B cell (primary cell): ENCODE data around the gene VWA3B. TPM values are rescaled to one million over a fixed set of nuclear protein-coding genes. Genes with fewer than 3 reads are reported as not detected.
A peak's percentile ranks its signal among the peaks of the same experiment; 100 is the strongest.

ENCODE experiments used
- ATAC-seq: fragments of 200-7000 bp; cut with Tn5 transposase; one replicate; pipeline ENCODE4 v1.10.0; 2021; ENCODE audit warnings: low read depth, mild to moderate bottlenecking, moderate number of reproducible peaks, moderate library complexity
- CTCF ChIA-PET: fragments of 350-600 bp; sonication (Branson Sonifier 250); formaldehyde crosslinking; loops from one replicate; lab custom pipeline; 2021; ENCODE audit warnings: antibody characterized with exemption, inconsistent platforms; lab: Charles Lee
- POLR2A ChIA-PET: fragments of 350-600 bp; sonication (Branson Sonifier 250); formaldehyde crosslinking; loops from one replicate; lab custom pipeline; 2021; ENCODE audit warnings: antibody characterized with exemption; lab: Charles Lee
- DNase-seq: peaks from one replicate; pipeline ENCODE4 v3.0.0; 2013
- H2AFZ ChIP-seq: 2 replicates; pipeline ENCODE4 v1.6.1; 2012; ENCODE audit warnings: mild to moderate bottlenecking, low read depth, low read length; ENCODE audit not compliant: insufficient read depth, poor library complexity, severe bottlenecking
- H3K27ac ChIP-seq, 2 donors: 1 replicate in 1 of 2; 2 replicates in 1 of 2; pipeline ENCODE4 v1.5.1; 2012 to 2013; ENCODE audit warnings: low read length in 2 of 2, mild to moderate bottlenecking in 2 of 2, moderate library complexity in 1 of 2
- H3K27me3 ChIP-seq, 4 experiments: fragments of 200-600 bp in 1 of 4; sonication (generic) in 1 of 4; replicated peaks in 1 of 4; 1 replicate in 2 of 4; 2 replicates in 2 of 4; pipeline versions ENCODE4 v1.6.1 to v1.7.0; 2013 to 2016; ENCODE audit warnings: low read length in 3 of 4, mild to moderate bottlenecking in 2 of 4, mixed read lengths in 1 of 4, moderate library complexity in 1 of 4; ENCODE audit not compliant: insufficient read depth in 4 of 4, control insufficient read depth in 3 of 4; ENCODE audit errors: control extremely low read depth in 1 of 4
- H3K36me3 ChIP-seq, 2 experiments: replicated peaks in 1 of 2; 1 replicate in 1 of 2; 2 replicates in 1 of 2; pipeline versions ENCODE4 v1.6.1 to v1.7.1; 2013; ENCODE audit warnings: low read length in 1 of 2; ENCODE audit not compliant: insufficient read depth in 2 of 2, control insufficient read depth in 1 of 2; ENCODE audit errors: control extremely low read depth in 1 of 2, extremely low read depth in 1 of 2
- H3K4me1 ChIP-seq, 2 donors: fragments of 200-600 bp in 1 of 2; sonication (generic) in 1 of 2; 1 replicate in 1 of 2; 2 replicates in 1 of 2; pipeline versions ENCODE4 v1.5.1 to v1.6.1; 2013 to 2017; ENCODE audit warnings: low read length in 2 of 2; ENCODE audit not compliant: control insufficient read depth in 2 of 2, insufficient read depth in 2 of 2
- H3K4me2 ChIP-seq: replicated peaks from 2 replicates; pipeline ENCODE3; 2012; ENCODE audit warnings: mild to moderate bottlenecking, low read depth, low read length; ENCODE audit not compliant: poor library complexity, severe bottlenecking
- H3K4me3 ChIP-seq, 5 experiments: fragments of 200-600 bp in 1 of 5; sonication (generic) in 1 of 5; 1 replicate in 3 of 5; 2 replicates in 2 of 5; pipeline versions ENCODE4 v1.5.1 to v1.7.0; 2011 to 2016; ENCODE audit warnings: low read length in 4 of 5, mild to moderate bottlenecking in 4 of 5, low read depth in 2 of 5, control low read depth in 1 of 5, moderate library complexity in 1 of 5; ENCODE audit not compliant: insufficient read depth in 1 of 5; ENCODE audit errors: control extremely low read depth in 1 of 5, extremely low read depth in 1 of 5
- H3K79me2 ChIP-seq: fragments of 200-600 bp; sonication (generic); one replicate; pipeline ENCODE4 v1.6.0; 2016; ENCODE audit warnings: low read length; ENCODE audit not compliant: control insufficient read depth, insufficient read depth
- H3K9ac ChIP-seq: fragments of 200-600 bp; sonication (generic); 2 replicates; pipeline ENCODE4 v1.6.1; 2017; ENCODE audit warnings: mild to moderate bottlenecking, low read length, moderate library complexity
- H3K9me3 ChIP-seq, 3 donors: one replicate each; pipeline versions ENCODE4 v1.6.1 to v1.7.1; 2013; ENCODE audit warnings: low read length in 2 of 3; ENCODE audit not compliant: control insufficient read depth in 2 of 3, insufficient read depth in 1 of 3; ENCODE audit errors: control extremely low read depth in 1 of 3
- H4K20me1 ChIP-seq: 2 replicates; pipeline ENCODE4 v1.6.0; 2012; ENCODE audit warnings: mild to moderate bottlenecking, low read length; ENCODE audit not compliant: insufficient read depth, control insufficient read depth, poor library complexity, severe bottlenecking
- H3K27ac Mint-ChIP-seq: one replicate; pipeline ENCODE4 v1.8.0; 2021; ENCODE audit warnings: mixed read lengths
- H3K27me3 Mint-ChIP-seq: one replicate; pipeline ENCODE4 v1.8.0; 2021; ENCODE audit warnings: mixed read lengths
- H3K4me1 Mint-ChIP-seq: one replicate; pipeline ENCODE4 v1.8.0; 2021; ENCODE audit warnings: mixed read lengths
- H3K4me3 Mint-ChIP-seq: one replicate; pipeline ENCODE4 v1.8.0; 2021; ENCODE audit warnings: mixed read lengths
- H3K9me3 Mint-ChIP-seq: one replicate; pipeline ENCODE4 v1.8.0; 2022; ENCODE audit warnings: mixed read lengths; ENCODE audit not compliant: insufficient read depth
- EZH2 ChIP-seq: IDR thresholded peaks from 2 replicates; pipeline ENCODE4 v1.6.1; 2012; ENCODE audit warnings: borderline replicate concordance, low read depth, mild to moderate bottlenecking, moderate library complexity, low read length; ENCODE audit not compliant: insufficient read depth, poor library complexity, severe bottlenecking
- whole genome bisulfite sequencing: methylation state at CpG from one replicate; pipeline ENCODE4 v1.1.5; 2013; ENCODE audit warnings: missing lambda C conversion rate; ENCODE audit not compliant: insufficient coverage; 5-methylcytosine and 5-hydroxymethylcytosine counted together
- intact Hi-C: fragments of 100-400 bp; cut with micrococcal nuclease; formaldehyde crosslinking; loops from one replicate; pipeline ENCODE4 v1.10.0; 2022
- polyA plus RNA-seq: library from polyadenylated mRNA; depleted of rRNA; stranded (reverse); fragments of >200 nt; gene quantifications from 2 replicates; pipeline ENCODE4 v1.2.3, GENCODE V29; 2012
- total RNA-seq, 2 donors: library from RNA; stranded (reverse); fragments of 120-200 nt in 1 of 2; gene quantifications; 1 replicate in 1 of 2; 2 replicates in 1 of 2; pipeline versions ENCODE4 v1.2.3 to v1.2.4, GENCODE V29; 2013 to 2022
- TF ChIP-seq, protein P1 (sequence below): fragments of 200-600 bp; IDR thresholded peaks from one replicate; pipeline ENCODE4 v1.8.0; 2022; ENCODE audit warnings: antibody characterized with exemption, mild to moderate bottlenecking

The VWA3B gene
- total and polyA plus RNA-seq, 2 donors (not counting 1 experiment from before 2014, with no cell fraction given) = not detected

DNA sequence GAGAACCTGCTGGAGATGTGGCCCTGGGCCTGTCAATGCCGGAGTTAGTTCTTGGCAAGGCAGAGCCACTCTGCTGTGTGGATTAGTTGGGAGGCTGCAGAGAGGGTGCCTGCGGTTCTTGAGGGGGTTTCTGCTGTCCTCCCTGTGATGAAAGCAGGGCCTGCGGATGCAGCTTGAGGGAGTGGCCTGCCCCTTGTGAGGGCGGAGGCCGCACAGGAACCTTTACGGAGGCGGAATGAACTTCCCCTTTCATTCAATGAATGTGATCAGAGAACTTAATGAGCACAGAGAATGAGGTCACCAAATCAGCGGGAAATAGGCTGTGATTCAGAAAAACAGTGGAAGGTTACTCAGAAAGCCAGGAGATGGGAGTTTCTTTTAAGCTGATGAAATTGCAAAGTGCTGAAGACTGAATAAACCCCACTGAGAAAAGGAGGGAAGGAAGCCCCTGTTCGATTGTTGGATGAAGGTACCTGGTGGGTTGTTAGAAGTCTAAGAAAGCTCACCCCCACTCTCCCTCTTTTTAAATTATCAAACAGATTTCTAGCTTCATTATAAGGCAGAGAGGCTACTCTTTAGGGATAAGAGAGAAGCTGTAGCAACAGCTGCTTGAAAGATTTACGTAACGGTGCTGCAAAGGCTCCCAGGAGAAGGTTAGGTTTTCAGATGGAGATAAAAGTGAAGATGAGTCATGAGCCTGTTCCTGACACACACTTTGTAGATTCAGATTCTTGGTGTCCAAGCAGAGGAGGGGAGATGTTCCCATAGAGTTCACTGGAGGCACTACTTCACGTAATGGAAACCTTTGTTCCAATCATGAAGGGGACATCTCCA is 47.4 kb downstream of the VWA3B start:
- Histone ChIP-seq H4K20me1 (no peaks in the 10 kb centered on the region), H3K4me2 (peak overlapping the region; percentile 31), H3K4me1 (peaks cover 16 to 21% of the 10 kb centered on the region in 2 donors), H3K79me2 (no peaks in the 10 kb centered on the region), H3K36me3 (no peaks in the 10 kb centered on the region), H2AFZ (no peak overlapping the region), H3K9me3 (no peaks in the 10 kb centered on the region), H3K9ac (no peak overlapping the region), H3K27me3 (no peaks in the 10 kb centered on the region), H3K4me3 (no peak overlapping the region), H3K27ac (peak overlapping the region in 1 of 2 donors; percentile 31)
- H3K9me3 Mint-ChIP-seq = no peaks in the 10 kb centered on the region
- TF ChIP-seq, protein P1, sequence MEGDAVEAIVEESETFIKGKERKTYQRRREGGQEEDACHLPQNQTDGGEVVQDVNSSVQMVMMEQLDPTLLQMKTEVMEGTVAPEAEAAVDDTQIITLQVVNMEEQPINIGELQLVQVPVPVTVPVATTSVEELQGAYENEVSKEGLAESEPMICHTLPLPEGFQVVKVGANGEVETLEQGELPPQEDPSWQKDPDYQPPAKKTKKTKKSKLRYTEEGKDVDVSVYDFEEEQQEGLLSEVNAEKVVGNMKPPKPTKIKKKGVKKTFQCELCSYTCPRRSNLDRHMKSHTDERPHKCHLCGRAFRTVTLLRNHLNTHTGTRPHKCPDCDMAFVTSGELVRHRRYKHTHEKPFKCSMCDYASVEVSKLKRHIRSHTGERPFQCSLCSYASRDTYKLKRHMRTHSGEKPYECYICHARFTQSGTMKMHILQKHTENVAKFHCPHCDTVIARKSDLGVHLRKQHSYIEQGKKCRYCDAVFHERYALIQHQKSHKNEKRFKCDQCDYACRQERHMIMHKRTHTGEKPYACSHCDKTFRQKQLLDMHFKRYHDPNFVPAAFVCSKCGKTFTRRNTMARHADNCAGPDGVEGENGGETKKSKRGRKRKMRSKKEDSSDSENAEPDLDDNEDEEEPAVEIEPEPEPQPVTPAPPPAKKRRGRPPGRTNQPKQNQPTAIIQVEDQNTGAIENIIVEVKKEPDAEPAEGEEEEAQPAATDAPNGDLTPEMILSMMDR = no peak
- TF ChIP-seq EZH2 = no peak
- H3K27me3 Mint-ChIP-seq = no peaks in the 10 kb centered on the region
- peak overlapping the region; percentile 32 for H3K4me3 Mint-ChIP-seq
- DNase-seq (peak; percentile 92), ATAC-seq (peak; percentile 98)
- H3K4me1 Mint-ChIP-seq = peaks cover 23% of the 10 kb centered on the region
- POLR2A ChIA-PET = no interaction called here
- peak overlapping the region; percentile 4 for H3K27ac Mint-ChIP-seq
- intact Hi-C loops = loop anchor here (1.0 to 5.0 kb wide), 4 partner anchors 47 to 138 kb away; partner anchors contain the start of gene VWA3B
- CTCF ChIA-PET = no interaction called here
- 44% methylated on average over 9 of the region's 12 CpGs for WGBS

GRCh38 chr2:98137196-98137595 is 50.2 kb downstream of the VWA3B start:
- POLR2A ChIA-PET = no interaction called here
- ATAC-seq = no peak

More at GRCh38 chr2:98137196-98137595, 50.2 kb downstream of the VWA3B start:
- no peaks in the 10 kb centered on the region for H3K9me3 ChIP-seq
- Mint-ChIP-seq H3K27ac (no peak overlapping the region), H3K27me3 (no peaks in the 10 kb centered on the region), H3K4me1 (peaks cover 23% of the 10 kb centered on the region), H3K4me3 (no peak overlapping the region), H3K9me3 (no peaks in the 10 kb centered on the region)
- CTCF ChIA-PET = no interaction called here
- H3K36me3 ChIP-seq = no peaks in the 10 kb centered on the region
- H3K27me3 ChIP-seq = no peaks in the 10 kb centered on the region
- H3K4me3 ChIP-seq = no peak overlapping the region
- H3K4me2 ChIP-seq = no peak overlapping the region
- peaks cover 16 to 21% of the 10 kb centered on the region in 2 donors for H3K4me1 ChIP-seq
- H3K79me2 ChIP-seq = no peaks in the 10 kb centered on the region
- DNase-seq = no peak
- intact Hi-C loops = no loop called here
- no peak overlapping the region for H2AFZ ChIP-seq
- H3K9ac ChIP-seq = no peak overlapping the region
- no peak for TF ChIP-seq EZH2
- TF ChIP-seq, protein P1 = no peak
- no peaks in the 10 kb centered on the region for H4K20me1 ChIP-seq
- no peak overlapping the region for H3K27ac ChIP-seq
